ENCODE results near the gene ZNF90. TPM values are rescaled to one million over a fixed set of nuclear protein-coding genes. Genes with fewer than 3 reads are reported as not detected.

ZNF90 gene
- total RNA-seq, 2 experiments from 2014 or later: 7.8 to 8.5 TPM

Other genes with a start within 250 kb of the ZNF90 start
- 10 to 100 TPM; 12.9 to 14.7 TPM for gene ZNF253, start 212.1 kb upstream of the ZNF90 start, total RNA-seq
- 10 to 100 TPM; 11.4 to 11.7 TPM for gene ZNF93, start 177.1 kb upstream of the ZNF90 start, total RNA-seq
- 1 to 10 TPM; 4.8 to 5.5 TPM for gene ZNF682, start 38.5 kb upstream of the ZNF90 start, total RNA-seq
- gene ZNF486, start 89.2 kb downstream of the ZNF90 start, total RNA-seq: 1 to 10 TPM; 7.3 to 8.7 TPM

Measured in activated CD4-positive, alpha-beta memory T cell treated with anti-CD3 and anti-CD28 coated beads, Interleukin-2, amount 10 ng/mL, durations not matched to agents 7 days and 5 days (primary cell).